MM.1S (cell line): ENCODE measurements around the gene RBM23.

Source experiments
- EZH2 ChIP-seq: fragments of 300-600 bp; sonication (generic); optimal IDR thresholded peaks from 2 replicates; pipeline ENCODE3; 2017; ENCODE audit warnings: low read depth, mild to moderate bottlenecking, antibody characterized with exemption, low read length, mixed read lengths
- EZH2phosphoT487 ChIP-seq: fragments of 300-600 bp; sonication (generic); IDR thresholded peaks from 2 replicates; pipeline ENCODE4 v1.6.1; 2018; ENCODE audit warnings: antibody characterized with exemption, low read length
- TF ChIP-seq, protein P1 (sequence below): fragments of 300-600 bp; sonication (generic); IDR thresholded peaks from 2 replicates; pipeline ENCODE4 v1.5.1; 2016; ENCODE audit warnings: antibody characterized with exemption, low read length, mixed read lengths

DNA sequence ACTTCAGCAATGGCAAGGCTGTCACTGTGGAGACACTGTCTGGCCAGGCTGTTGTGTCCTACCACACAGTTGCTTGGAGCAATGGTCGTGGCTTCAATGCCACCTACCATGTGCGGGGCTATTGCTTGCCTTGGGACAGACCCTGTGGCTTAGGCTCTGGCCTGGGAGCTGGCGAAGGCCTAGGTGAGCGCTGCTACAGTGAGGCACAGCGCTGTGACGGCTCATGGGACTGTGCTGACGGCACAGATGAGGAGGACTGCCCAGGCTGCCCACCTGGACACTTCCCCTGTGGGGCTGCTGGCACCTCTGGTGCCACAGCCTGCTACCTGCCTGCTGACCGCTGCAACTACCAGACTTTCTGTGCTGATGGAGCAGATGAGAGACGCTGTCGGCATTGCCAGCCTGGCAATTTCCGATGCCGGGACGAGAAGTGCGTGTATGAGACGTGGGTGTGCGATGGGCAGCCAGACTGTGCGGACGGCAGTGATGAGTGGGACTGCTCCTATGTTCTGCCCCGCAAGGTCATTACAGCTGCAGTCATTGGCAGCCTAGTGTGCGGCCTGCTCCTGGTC, 43.1 kb downstream of the RBM23 start:
- TF ChIP-seq, protein P1, sequence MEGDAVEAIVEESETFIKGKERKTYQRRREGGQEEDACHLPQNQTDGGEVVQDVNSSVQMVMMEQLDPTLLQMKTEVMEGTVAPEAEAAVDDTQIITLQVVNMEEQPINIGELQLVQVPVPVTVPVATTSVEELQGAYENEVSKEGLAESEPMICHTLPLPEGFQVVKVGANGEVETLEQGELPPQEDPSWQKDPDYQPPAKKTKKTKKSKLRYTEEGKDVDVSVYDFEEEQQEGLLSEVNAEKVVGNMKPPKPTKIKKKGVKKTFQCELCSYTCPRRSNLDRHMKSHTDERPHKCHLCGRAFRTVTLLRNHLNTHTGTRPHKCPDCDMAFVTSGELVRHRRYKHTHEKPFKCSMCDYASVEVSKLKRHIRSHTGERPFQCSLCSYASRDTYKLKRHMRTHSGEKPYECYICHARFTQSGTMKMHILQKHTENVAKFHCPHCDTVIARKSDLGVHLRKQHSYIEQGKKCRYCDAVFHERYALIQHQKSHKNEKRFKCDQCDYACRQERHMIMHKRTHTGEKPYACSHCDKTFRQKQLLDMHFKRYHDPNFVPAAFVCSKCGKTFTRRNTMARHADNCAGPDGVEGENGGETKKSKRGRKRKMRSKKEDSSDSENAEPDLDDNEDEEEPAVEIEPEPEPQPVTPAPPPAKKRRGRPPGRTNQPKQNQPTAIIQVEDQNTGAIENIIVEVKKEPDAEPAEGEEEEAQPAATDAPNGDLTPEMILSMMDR: no peak
- TF ChIP-seq EZH2phosphoT487 (no peak), EZH2 (no peak)
